Mucosa of descending colon (tissue), 3 donors: ENCODE results near the gene RALGPS1. TPM values are rescaled to one million over a fixed set of nuclear protein-coding genes. Genes with fewer than 3 reads are reported as not detected.

ENCODE experiments used
- ATAC-seq: fragments of 200-7000 bp; cut with Tn5 transposase; one replicate; pipeline ENCODE4 v1.9.1; 2020; ENCODE audit warnings: mild to moderate bottlenecking, moderate library complexity
- DNase-seq, 3 donors: peaks; one replicate each; pipeline ENCODE4 v3.0.0-alpha.2; 2020
- H3K36me3 ChIP-seq: fragments of 200-600 bp; one replicate; pipeline ENCODE4 v1.8.0; 2021; ENCODE audit warnings: low read depth, mild to moderate bottlenecking
- H3K4me1 ChIP-seq: fragments of 200-600 bp; one replicate; pipeline ENCODE4 v1.8.0; 2021; ENCODE audit warnings: low read depth, mild to moderate bottlenecking
- H3K4me3 ChIP-seq: fragments of 200-600 bp; one replicate; pipeline ENCODE4 v1.8.0; 2021; ENCODE audit warnings: mild to moderate bottlenecking
- H3K9me3 ChIP-seq: fragments of 200-600 bp; one replicate; pipeline ENCODE4 v1.8.0; 2021; ENCODE audit warnings: mild to moderate bottlenecking
- CTCF ChIP-seq: fragments of 200-600 bp; IDR thresholded peaks from one replicate; pipeline ENCODE4 v1.8.0; 2022; ENCODE audit warnings: antibody characterized with exemption, mild to moderate bottlenecking
- intact Hi-C, 2 donors: fragments of 100-400 bp; cut with DNase I in 1 of 2; cut with micrococcal nuclease in 1 of 2; formaldehyde crosslinking; loops; one replicate each; pipeline versions ENCODE4 v1.11.0 to v1.11.1; 2022; cut with DNase I, micrococcal nuclease
- total RNA-seq, 3 donors: library from RNA; stranded (reverse); fragmentation: NEBNext Ultra II Directional in 2 of 3; extraction: Animal tissue kit (Norgen Biotek cat#: 25700) in 2 of 3; gene quantifications; one replicate each; pipeline versions ENCODE4 v1.2.1 to v1.2.4, GENCODE V29; 2021 to 2023
- donor health status: DM: no; HTN: no; CAD: no; lungs with moderate emphysema.
- donor health status: DM: no; HTN: no; CAD: no.
- donor health status: DM: no; HTN: yes; CAD: no.

RALGPS1 gene
- total RNA-seq, 3 donors from 2014 or later: 31.3 to 55.4 (median 32.1) TPM

DNA sequence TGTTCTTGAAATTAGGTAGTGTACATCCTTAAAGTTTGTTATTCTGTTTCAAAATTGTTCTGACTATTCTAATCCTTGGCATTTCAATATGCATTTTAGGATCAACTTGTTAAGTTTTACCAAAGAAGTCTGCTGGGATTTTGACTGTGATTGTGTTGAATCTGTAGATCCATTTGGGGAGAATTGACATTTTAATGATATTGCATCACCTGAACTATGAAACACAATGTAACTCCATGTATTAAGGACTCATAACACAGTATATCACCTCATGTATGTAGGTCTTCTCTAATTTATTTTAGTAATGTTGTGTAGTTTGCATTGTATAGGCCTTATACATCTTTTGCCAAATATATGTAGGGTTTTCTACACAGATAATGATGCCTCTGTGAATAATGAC, 77.8 kb downstream of the RALGPS1 start:
- Histone ChIP-seq H3K4me1 (peaks cover 8% of the 10 kb centered on the region), H3K4me3 (no peak overlapping the region), H3K36me3 (no peaks in the 10 kb centered on the region), H3K9me3 (peaks cover 4% of the 10 kb centered on the region)
- DNase-seq: no peak
- no peak for TF ChIP-seq CTCF
- no peak for ATAC-seq
- intact Hi-C loops: no loop called here

GRCh38 chr9:126999315-127000068, 84.9 kb downstream of the RALGPS1 start:
- intact Hi-C loops: no loop called here
- Histone ChIP-seq H3K36me3 (no peaks in the 10 kb centered on the region), H3K4me1 (no peaks in the 10 kb centered on the region), H3K4me3 (no peak overlapping the region), H3K9me3 (no peaks in the 10 kb centered on the region)
- no peak for ATAC-seq
- TF ChIP-seq CTCF: no peak
- DNase-seq: no peak

DNA sequence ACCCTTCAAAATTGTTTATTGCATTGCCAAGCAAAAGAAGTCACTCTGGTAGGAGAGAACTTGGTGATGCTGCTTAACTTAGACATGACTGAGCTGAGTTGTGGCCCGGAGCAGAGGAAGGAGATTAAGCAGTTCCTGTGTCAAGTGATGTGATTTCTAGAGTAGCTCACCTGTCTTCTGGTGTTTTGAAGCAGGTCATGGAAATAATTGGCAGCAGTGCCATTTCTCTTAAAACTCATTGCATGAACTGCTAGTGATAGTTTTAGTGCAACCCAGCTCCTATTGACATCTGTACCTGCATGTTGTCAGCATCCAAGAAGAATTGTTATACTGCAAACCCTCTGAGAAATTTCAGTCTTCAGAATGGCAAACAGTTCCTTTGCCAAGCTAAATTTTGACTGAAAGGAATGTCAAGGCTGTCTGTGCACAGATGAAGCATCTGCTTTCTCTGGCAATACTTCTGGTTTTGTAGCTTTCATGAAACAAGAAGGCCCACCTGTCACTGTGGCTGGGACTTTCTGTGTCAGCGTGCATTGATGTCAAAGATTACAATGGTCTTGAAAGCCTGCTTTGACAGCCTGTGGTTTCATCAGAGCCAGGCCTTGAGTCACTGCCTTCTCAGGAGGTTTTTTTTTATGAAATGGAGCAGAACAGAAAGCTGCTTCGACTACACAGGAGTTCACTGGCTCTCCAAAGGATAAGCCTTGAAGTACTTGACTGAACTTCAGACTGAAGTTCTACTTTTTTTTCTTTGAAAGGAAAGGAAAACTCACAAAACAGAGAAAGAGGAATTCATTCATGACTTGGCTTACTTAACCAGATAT, 90.6 kb downstream of the RALGPS1 start:
- intact Hi-C loops: no loop called here
- Histone ChIP-seq H3K36me3 (no peaks in the 10 kb centered on the region), H3K4me1 (no peaks in the 10 kb centered on the region), H3K4me3 (no peak overlapping the region), H3K9me3 (no peaks in the 10 kb centered on the region)
- no peak for TF ChIP-seq CTCF
- ATAC-seq (peak; percentile 45), DNase-seq (no peak)

DNA sequence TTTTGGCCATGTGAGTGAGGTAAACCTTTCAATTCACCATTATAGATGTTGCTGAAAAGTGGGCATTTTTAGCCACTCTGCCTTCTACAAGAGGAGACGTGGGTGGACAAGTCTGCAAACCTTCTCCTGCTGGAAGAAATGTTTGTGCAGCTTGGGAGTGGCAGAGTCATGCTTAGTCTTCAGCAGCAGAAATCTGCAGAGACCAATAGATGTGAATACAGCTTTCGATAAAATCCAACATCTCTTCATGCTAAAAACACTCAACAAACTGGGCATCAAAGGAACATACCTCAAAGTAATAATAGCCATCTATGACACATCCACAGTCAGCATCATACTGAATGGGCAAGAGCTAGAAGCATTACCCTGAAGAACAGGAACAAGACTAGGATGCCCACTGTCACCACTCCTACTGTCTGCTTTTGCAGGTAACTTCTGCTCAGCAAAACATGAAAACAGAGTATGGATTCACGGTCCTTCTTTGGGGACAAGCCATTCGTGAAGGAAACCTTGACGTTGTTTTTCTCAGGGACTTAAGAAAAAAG, 91.3 kb downstream of the RALGPS1 start:
- Histone ChIP-seq H3K36me3 (no peaks in the 10 kb centered on the region), H3K9me3 (no peaks in the 10 kb centered on the region), H3K4me3 (no peak overlapping the region), H3K4me1 (no peaks in the 10 kb centered on the region)
- DNase-seq (no peak), ATAC-seq (no peak)
- intact Hi-C loops: no loop called here
- TF ChIP-seq CTCF: no peak

DNA sequence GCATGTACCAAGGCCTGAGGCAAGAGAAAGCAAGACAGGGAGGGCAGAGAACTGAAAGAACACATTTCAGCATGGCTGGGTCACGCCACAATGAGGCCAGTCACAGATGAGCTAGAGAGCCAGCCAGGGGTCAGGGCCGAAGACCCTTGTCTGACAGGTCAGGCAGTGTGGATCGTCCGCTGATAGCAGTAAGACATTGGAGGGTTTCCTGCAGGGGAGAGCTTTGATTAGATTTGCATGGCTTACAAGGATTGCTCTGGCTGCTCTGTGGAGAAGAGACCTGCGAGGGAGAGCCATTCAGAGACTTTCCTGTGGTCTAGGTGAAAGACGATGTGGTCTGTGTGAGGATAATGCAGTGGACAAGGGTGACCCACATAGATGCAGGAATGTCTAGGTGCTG, 93.1 kb downstream of the RALGPS1 start:
- TF ChIP-seq CTCF: no peak
- no peak for ATAC-seq
- intact Hi-C loops: no loop called here

More for the DNA sequence above, 93.1 kb downstream of the RALGPS1 start:
- Histone ChIP-seq H3K36me3 (no peaks in the 10 kb centered on the region), H3K4me1 (peaks cover 5% of the 10 kb centered on the region), H3K9me3 (no peaks in the 10 kb centered on the region), H3K4me3 (no peak overlapping the region)
- no peak for DNase-seq
